Loucy (cell line): ENCODE results near the gene LRRFIP1.

ENCODE experiments used
- H2AFZ ChIP-seq: fragments of 200-600 bp; sonication (generic); 2 replicates; pipeline ENCODE4 v1.6.0; 2016; ENCODE audit warnings: antibody characterized with exemption, mild to moderate bottlenecking, low read length, moderate library complexity
- H3F3A ChIP-seq: fragments of 200-600 bp; 2 replicates; pipeline ENCODE4 v1.6.0; 2016; ENCODE audit warnings: antibody characterized with exemption, low read depth, mild to moderate bottlenecking
- H3K27me3 ChIP-seq: fragments of 200-600 bp; sonication (generic); 2 replicates; pipeline ENCODE4 v1.6.1; 2014; ENCODE audit warnings: low read length, mild to moderate bottlenecking; ENCODE audit not compliant: insufficient read depth, poor library complexity, severe bottlenecking
- H3K36me3 ChIP-seq: fragments of 200-600 bp; sonication (generic); 2 replicates; pipeline ENCODE4 v1.6.1; 2016; ENCODE audit warnings: low read length; ENCODE audit not compliant: insufficient read depth
- H3K4me1 ChIP-seq: fragments of 200-600 bp; sonication (generic); 2 replicates; pipeline ENCODE4 v1.5.1; 2014; ENCODE audit warnings: low read length, mild to moderate bottlenecking; ENCODE audit not compliant: insufficient read depth, poor library complexity, severe bottlenecking
- H3K4me2 ChIP-seq: fragments of 200-600 bp; sonication (generic); 2 replicates; pipeline ENCODE4 v1.6.0; 2014; ENCODE audit warnings: antibody characterized with exemption, low read length, low read depth, mild to moderate bottlenecking; ENCODE audit not compliant: poor library complexity, severe bottlenecking
- H3K4me3 ChIP-seq: fragments of 200-600 bp; sonication (generic); 2 replicates; pipeline ENCODE4 v1.5.1; 2014; ENCODE audit warnings: low read length, mild to moderate bottlenecking, mixed read lengths; ENCODE audit not compliant: poor library complexity, severe bottlenecking
- H3K79me2 ChIP-seq: fragments of 200-600 bp; sonication (generic); 2 replicates; pipeline ENCODE4 v1.6.1; 2014; ENCODE audit warnings: low read length; ENCODE audit not compliant: insufficient read depth
- H3K9ac ChIP-seq: fragments of 200-600 bp; sonication (generic); 2 replicates; pipeline ENCODE4 v1.6.0; 2014; ENCODE audit warnings: mild to moderate bottlenecking, low read depth, low read length, moderate library complexity; ENCODE audit not compliant: poor library complexity, severe bottlenecking
- H3K9me2 ChIP-seq: fragments of 200-600 bp; sonication (generic); replicated peaks from 2 replicates; pipeline ENCODE4 v1.6.1; 2016; ENCODE audit warnings: low read depth, low read length, mixed read lengths
- H3K9me3 ChIP-seq: fragments of 200-600 bp; sonication (generic); 2 replicates; pipeline ENCODE4 v1.6.1; 2014; ENCODE audit warnings: mild to moderate bottlenecking, antibody characterized with exemption, low read length, low read depth; ENCODE audit not compliant: insufficient read depth
- H4K20me1 ChIP-seq: fragments of 200-600 bp; sonication (generic); 2 replicates; pipeline ENCODE4 v1.6.0; 2014; ENCODE audit warnings: antibody characterized with exemption, low read length, mild to moderate bottlenecking; ENCODE audit not compliant: insufficient read depth, poor library complexity, severe bottlenecking
- CTCF ChIP-seq: fragments of 200-600 bp; sonication (generic); conservative IDR thresholded peaks from 2 replicates; pipeline ENCODE4 v1.5.1; 2014; ENCODE audit warnings: mild to moderate bottlenecking, antibody characterized with exemption, low read length
- EZH2phosphoT487 ChIP-seq: fragments of 200-600 bp; IDR thresholded peaks from 2 replicates; pipeline ENCODE4 v1.6.1; 2018; ENCODE audit warnings: antibody characterized with exemption, mild to moderate bottlenecking, moderate library complexity, borderline replicate concordance

The LRRFIP1 gene

DNA sequence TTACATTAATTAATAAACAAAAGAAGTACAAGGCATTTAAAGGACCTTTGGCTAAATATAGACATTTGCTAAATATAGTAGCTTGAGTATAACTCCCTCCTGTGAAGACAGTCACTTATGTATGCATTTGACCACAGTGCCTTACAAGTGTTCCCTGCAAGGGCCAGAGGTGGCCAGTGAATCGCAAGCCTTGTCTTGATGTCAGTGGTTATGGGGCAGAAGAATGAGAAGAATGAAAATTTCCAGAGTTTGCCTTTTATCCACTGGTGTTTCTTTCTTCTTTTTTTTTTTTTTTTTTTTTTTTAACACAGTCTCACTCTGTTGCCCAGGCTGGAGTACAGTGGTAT, 1.8 kb downstream of the LRRFIP1 start:
- Histone ChIP-seq H3K4me2 (no peak overlapping the region), H3K4me3 (no peak overlapping the region), H2AFZ (no peak overlapping the region), H3K9ac (no peak overlapping the region), H3K79me2 (no peaks in the 10 kb centered on the region), H3K36me3 (no peaks in the 10 kb centered on the region), H3K27me3 (no peaks in the 10 kb centered on the region), H3F3A (no peaks in the 10 kb centered on the region), H3K4me1 (no peaks in the 10 kb centered on the region), H4K20me1 (no peaks in the 10 kb centered on the region), H3K9me3 (no peaks in the 10 kb centered on the region), H3K9me2 (no peaks in the 10 kb centered on the region)
- no peak for TF ChIP-seq CTCF
- TF ChIP-seq EZH2phosphoT487: no peak

GRCh38 chr2:237629739-237630138, 2.4 kb downstream of the LRRFIP1 start:
- H3K9ac ChIP-seq: no peak overlapping the region
- H3K4me1 ChIP-seq: no peaks in the 10 kb centered on the region
- TF ChIP-seq EZH2phosphoT487: no peak
- TF ChIP-seq CTCF: no peak
- H3F3A ChIP-seq: no peaks in the 10 kb centered on the region
- H4K20me1 ChIP-seq: no peaks in the 10 kb centered on the region
- no peaks in the 10 kb centered on the region for H3K36me3 ChIP-seq
- no peak overlapping the region for H3K4me3 ChIP-seq
- no peaks in the 10 kb centered on the region for H3K79me2 ChIP-seq
- H3K9me2 ChIP-seq: no peaks in the 10 kb centered on the region
- no peaks in the 10 kb centered on the region for H3K27me3 ChIP-seq
- H3K9me3 ChIP-seq: no peaks in the 10 kb centered on the region
- H3K4me2 ChIP-seq: no peak overlapping the region
- no peak overlapping the region for H2AFZ ChIP-seq

DNA sequence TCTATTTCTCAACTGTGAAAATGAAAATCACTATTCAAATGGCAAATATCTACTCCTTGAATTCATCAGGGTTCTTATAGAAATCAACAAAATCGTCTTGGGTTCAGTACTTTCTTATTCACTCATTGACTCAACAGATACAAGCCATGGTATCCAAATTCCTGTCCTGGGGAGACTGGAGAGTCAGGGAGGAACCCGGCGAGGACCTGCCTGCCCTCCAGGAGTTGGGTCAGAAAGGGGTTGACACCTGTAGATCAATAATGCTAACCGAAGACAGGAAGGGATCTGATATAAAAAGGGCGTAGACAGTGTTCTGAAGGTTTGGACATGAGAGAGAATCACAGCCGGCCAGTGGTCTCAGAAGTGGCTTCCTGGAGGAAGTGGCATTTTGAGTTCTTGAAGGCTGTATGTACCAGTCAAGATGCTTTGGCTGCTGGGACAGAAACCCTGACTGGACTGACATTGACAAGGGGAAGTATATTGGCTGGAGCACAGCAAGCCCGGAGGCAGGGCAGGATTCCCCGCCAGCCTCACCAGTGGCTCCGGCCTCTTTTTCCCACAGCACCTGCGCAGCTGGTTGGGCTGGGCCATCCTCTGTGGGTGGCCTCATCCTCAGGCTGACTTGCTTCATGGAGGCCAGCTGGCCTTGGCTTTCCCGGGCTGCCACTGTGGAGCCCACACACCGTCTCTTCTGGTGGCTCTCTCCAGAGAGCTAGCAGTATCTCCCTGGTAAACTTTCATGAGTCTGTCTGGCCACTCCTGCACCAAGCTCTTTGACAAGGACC, 3.0 kb downstream of the LRRFIP1 start:
- no peaks in the 10 kb centered on the region for H3K9me3 ChIP-seq
- no peaks in the 10 kb centered on the region for H3F3A ChIP-seq
- no peaks in the 10 kb centered on the region for H3K9me2 ChIP-seq
- H3K79me2 ChIP-seq: no peaks in the 10 kb centered on the region
- H3K27me3 ChIP-seq: no peaks in the 10 kb centered on the region
- no peaks in the 10 kb centered on the region for H3K4me1 ChIP-seq
- no peak overlapping the region for H3K4me3 ChIP-seq
- no peak overlapping the region for H2AFZ ChIP-seq
- no peaks in the 10 kb centered on the region for H3K36me3 ChIP-seq
- H3K9ac ChIP-seq: no peak overlapping the region
- TF ChIP-seq EZH2phosphoT487 (no peak), CTCF (no peak)
- no peaks in the 10 kb centered on the region for H4K20me1 ChIP-seq
- H3K4me2 ChIP-seq: no peak overlapping the region
